ENCODE results near the gene ADGRV1.
"Not testable (repeated sequence)": the region's sequence is repeated elsewhere in the genome, so short reads cannot be mapped to it uniquely, and the experiment has no call there.

GRCh38 chr5:90929013-90929839 is 370.6 kb downstream of the ADGRV1 start:
- TF ChIP-seq CTCF (conservative IDR thresholded peaks at IDR 0.05; ENCODE audit: low read depth, low read length); EZH2 (IDR thresholded peaks at IDR 0.05; ENCODE audit: borderline replicate concordance, low read depth, low read length, poor library complexity, severe bottlenecking): not testable (repeated sequence)

All from A673 (cell line).